Liver (tissue), 9 donors: Measurements from ENCODE around the gene SMYD3. TPM values are rescaled to one million over a fixed set of nuclear protein-coding genes. Genes with fewer than 3 reads are reported as not detected.

ENCODE experiments used
- DNase-seq: peaks from one replicate; pipeline ENCODE4 v3.0.0-alpha.2; 2017; ENCODE audit warnings: low spot score
- H3K27ac ChIP-seq, 2 donors: one replicate each; pipeline ENCODE4 v1.7.0; 2013; ENCODE audit warnings: inconsistent platforms in 2 of 2, low read length in 2 of 2, control low read depth in 1 of 2, low read depth in 1 of 2, mild to moderate bottlenecking in 1 of 2
- H3K27me3 ChIP-seq, 4 donors: one replicate each; pipeline versions ENCODE4 v1.6.1 to v1.7.0; 2013; ENCODE audit warnings: low read length in 3 of 4, inconsistent platforms in 1 of 4, mild to moderate bottlenecking in 1 of 4, moderate library complexity in 1 of 4; ENCODE audit not compliant: control insufficient read depth in 4 of 4, insufficient read depth in 4 of 4
- H3K36me3 ChIP-seq, 4 donors: one replicate each; pipeline versions ENCODE4 v1.6.1 to v1.7.0; 2013; ENCODE audit warnings: low read length in 3 of 4, mild to moderate bottlenecking in 3 of 4, low read depth in 1 of 4, moderate library complexity in 1 of 4; ENCODE audit not compliant: control insufficient read depth in 4 of 4, insufficient read depth in 3 of 4
- H3K4me1 ChIP-seq, 4 donors: one replicate each; pipeline versions ENCODE4 v1.6.1 to v1.7.0; 2013; ENCODE audit warnings: low read length in 3 of 4, mild to moderate bottlenecking in 3 of 4, moderate library complexity in 1 of 4; ENCODE audit not compliant: control insufficient read depth in 4 of 4, insufficient read depth in 4 of 4
- H3K4me3 ChIP-seq, 3 donors: one replicate each; pipeline versions ENCODE4 v1.6.1 to v1.7.0; 2013; ENCODE audit warnings: low read length in 3 of 3, control low read depth in 1 of 3, low read depth in 1 of 3, mild to moderate bottlenecking in 1 of 3
- H3K9ac ChIP-seq, 2 donors: one replicate each; pipeline ENCODE4 v1.7.0; 2013; ENCODE audit warnings: low read length in 2 of 2, mild to moderate bottlenecking in 2 of 2, moderate library complexity in 2 of 2, control low read depth in 1 of 2, low read depth in 1 of 2
- H3K9me3 ChIP-seq, 4 donors: one replicate each; pipeline versions ENCODE4 v1.6.1 to v1.7.0; 2013; ENCODE audit warnings: low read length in 3 of 4; ENCODE audit not compliant: control insufficient read depth in 4 of 4
- ATF3 ChIP-seq: IDR thresholded peaks from 2 replicates; pipeline ENCODE4 v1.6.1; 2016; ENCODE audit warnings: antibody characterized with exemption
- CTCF ChIP-seq: fragments of 150-350 bp; IDR thresholded peaks from 2 replicates; pipeline ENCODE4 v1.5.1; 2017; ENCODE audit warnings: improper control_type of control experiment, low read depth, low read length; ENCODE audit not compliant: missing input control
- EGR1 ChIP-seq, 2 donors: IDR thresholded peaks; 2 replicates each; pipeline ENCODE4 v1.6.1; 2016 to 2018; ENCODE audit warnings: antibody characterized with exemption in 2 of 2, low read depth in 2 of 2
- FOXA1 ChIP-seq: IDR thresholded peaks from 2 replicates; pipeline ENCODE4 v1.6.1; 2016; ENCODE audit warnings: antibody characterized with exemption
- FOXA2 ChIP-seq: IDR thresholded peaks from 2 replicates; pipeline ENCODE4 v1.6.1; 2016; ENCODE audit warnings: antibody characterized with exemption
- GABPA ChIP-seq, 2 donors: IDR thresholded peaks in 1 of 2; conservative IDR thresholded peaks in 1 of 2; 2 replicates each; pipeline ENCODE4 v1.6.1; 2016; ENCODE audit warnings: antibody characterized with exemption in 2 of 2, mild to moderate bottlenecking in 1 of 2, moderate library complexity in 1 of 2
- HNF4A ChIP-seq, 2 donors: conservative IDR thresholded peaks; 2 replicates each; pipeline ENCODE4 v1.6.1; 2016; ENCODE audit warnings: antibody characterized with exemption in 2 of 2, mild to moderate bottlenecking in 2 of 2
- HNF4G ChIP-seq: IDR thresholded peaks from 2 replicates; pipeline ENCODE4 v1.6.1; 2016; ENCODE audit warnings: antibody characterized with exemption
- JUND ChIP-seq, 2 donors: IDR thresholded peaks; 2 replicates each; pipeline ENCODE4 v1.6.1; 2016; ENCODE audit warnings: antibody characterized with exemption in 2 of 2
- MAX ChIP-seq: IDR thresholded peaks from 2 replicates; pipeline ENCODE4 v1.6.1; 2016; ENCODE audit warnings: antibody characterized with exemption
- NR2F2 ChIP-seq: IDR thresholded peaks from 2 replicates; pipeline ENCODE4 v1.6.1; 2016; ENCODE audit warnings: antibody characterized with exemption
- RAD21 ChIP-seq, 2 donors: IDR thresholded peaks; 2 replicates each; pipeline ENCODE4 v1.6.1; 2016; ENCODE audit warnings: antibody characterized with exemption in 2 of 2, mild to moderate bottlenecking in 2 of 2
- REST ChIP-seq: IDR thresholded peaks from 2 replicates; pipeline ENCODE4 v1.6.1; 2016; ENCODE audit warnings: antibody characterized with exemption, mild to moderate bottlenecking
- RXRA ChIP-seq, 2 donors: IDR thresholded peaks; 2 replicates each; pipeline ENCODE4 v1.6.1; 2017 to 2018; ENCODE audit warnings: antibody characterized with exemption in 2 of 2, mild to moderate bottlenecking in 1 of 2
- SP1 ChIP-seq: IDR thresholded peaks from 2 replicates; pipeline ENCODE4 v1.6.1; 2018; ENCODE audit warnings: antibody characterized with exemption, mild to moderate bottlenecking
- TAF1 ChIP-seq: conservative IDR thresholded peaks from 2 replicates; pipeline ENCODE4 v1.6.1; 2016; ENCODE audit warnings: antibody characterized with exemption, mild to moderate bottlenecking
- YY1 ChIP-seq: IDR thresholded peaks from 2 replicates; pipeline ENCODE4 v1.6.1; 2016; ENCODE audit warnings: antibody characterized with exemption, mild to moderate bottlenecking
- ZBTB33 ChIP-seq: IDR thresholded peaks from 2 replicates; pipeline ENCODE4 v1.6.1; 2016; ENCODE audit warnings: antibody characterized with exemption
- WGBS: extraction: QIAGEN DNeasy Blood & Tissue Kit; methylation state at CpG from one replicate; pipeline ENCODE4 v1.1.7; 2013; 5-methylcytosine and 5-hydroxymethylcytosine counted together
- polyA plus RNA-seq, 2 donors: library from polyadenylated mRNA; stranded (reverse) in 1 of 2; unstranded in 1 of 2; fragments of 200-250 nt in 1 of 2; fragments of >200 nt in 1 of 2; fragmentation: Nextera tagmentation in 1 of 2; extraction: Ambion mirVana in 1 of 2; gene quantifications; one replicate each; pipeline versions ENCODE4 v1.2.1 to v1.2.3, GENCODE V29; 2013 to 2015
- total RNA-seq, 2 donors: library from RNA; depleted of rRNA; stranded (reverse); fragments of >200 nt; gene quantifications; one replicate each; pipeline ENCODE4 v1.2.3, GENCODE V29; 2014
- donor health status: healthy.
- donor health status: healthy.
- donor health status: healthy.
- donor health status: healthy.
- donor health status: healthy.

The SMYD3 gene
- total and polyA plus RNA-seq, 4 donors = 3.1 to 9.1 (median 8.0) TPM

- WGBS = 88% methylated on average over 2 of the region's 2 CpGs
- Histone ChIP-seq H3K9ac (no peak overlapping the region), H3K4me3 (no peak overlapping the region), H3K27ac (no peak overlapping the region), H3K36me3 (no peaks in the 10 kb centered on the region), H3K9me3 (peaks cover 0 to 5% (median 1%) of the 10 kb centered on the region in 4 donors), H3K27me3 (no peaks in the 10 kb centered on the region), H3K4me1 (no peaks in the 10 kb centered on the region)
- TF ChIP-seq ATF3 (no peak), RXRA (IDR thresholded peaks at IDR 0.05) (no peak), HNF4A (conservative IDR thresholded peaks at IDR 0.05) (no peak), HNF4G (no peak), SP1 (no peak), MAX (no peak), RAD21 (IDR thresholded peaks at IDR 0.05) (no peak), GABPA (IDR thresholded peaks at IDR 0.05 in 1 of 2, conservative IDR thresholded peaks at IDR 0.05 in 1 of 2) (no peak), FOXA2 (no peak), ZBTB33 (no peak), TAF1 (no peak), FOXA1 (no peak), REST (no peak), JUND (IDR thresholded peaks at IDR 0.05) (no peak), YY1 (no peak), EGR1 (IDR thresholded peaks at IDR 0.05; ENCODE audit: low read depth in 2 of 2) (no peak), CTCF (no peak)
- no peak for DNase-seq
Observed at GRCh38 chr1:246255773-246256172, 251.3 kb downstream of the SMYD3 start.

- no peak overlapping the region for H3K4me3 ChIP-seq
- no peak overlapping the region for H3K9ac ChIP-seq
- no peak overlapping the region for H3K27ac ChIP-seq
- peaks cover 0 to 5% (median 1%) of the 10 kb centered on the region in 4 donors for H3K9me3 ChIP-seq
- 74% methylated on average over 2 of the region's 2 CpGs for WGBS
- H3K36me3 ChIP-seq = no peaks in the 10 kb centered on the region
- no peaks in the 10 kb centered on the region for H3K27me3 ChIP-seq
- H3K4me1 ChIP-seq = no peaks in the 10 kb centered on the region
- no peak for DNase-seq
- TF ChIP-seq NR2F2 (no peak), REST (no peak), HNF4A (conservative IDR thresholded peaks at IDR 0.05) (no peak), EGR1 (IDR thresholded peaks at IDR 0.05; ENCODE audit: low read depth in 2 of 2) (no peak), ZBTB33 (no peak), FOXA2 (no peak), SP1 (no peak), HNF4G (no peak), JUND (IDR thresholded peaks at IDR 0.05) (no peak), TAF1 (no peak)
Observed at GRCh38 chr1:246254854-246255253, 252.2 kb downstream of the SMYD3 start.
